Activated CD4-positive, alpha-beta T cell treated with anti-CD3 and anti-CD28 coated beads for 24 hours (primary cell): ENCODE results near the gene DENND2A.
A peak's percentile ranks its signal among the peaks of the same experiment; 100 is the strongest.
"Not testable (repeated sequence)": the region's sequence is repeated elsewhere in the genome, so short reads cannot be mapped to it uniquely, and the experiment has no call there.

Experiments used
- DNase-seq, 2 donors: peaks; one replicate each; pipeline ENCODE4 v3.0.0-alpha.2; 2020; ENCODE audit warnings: low read depth in 2 of 2

Gene DENND2A

DNA sequence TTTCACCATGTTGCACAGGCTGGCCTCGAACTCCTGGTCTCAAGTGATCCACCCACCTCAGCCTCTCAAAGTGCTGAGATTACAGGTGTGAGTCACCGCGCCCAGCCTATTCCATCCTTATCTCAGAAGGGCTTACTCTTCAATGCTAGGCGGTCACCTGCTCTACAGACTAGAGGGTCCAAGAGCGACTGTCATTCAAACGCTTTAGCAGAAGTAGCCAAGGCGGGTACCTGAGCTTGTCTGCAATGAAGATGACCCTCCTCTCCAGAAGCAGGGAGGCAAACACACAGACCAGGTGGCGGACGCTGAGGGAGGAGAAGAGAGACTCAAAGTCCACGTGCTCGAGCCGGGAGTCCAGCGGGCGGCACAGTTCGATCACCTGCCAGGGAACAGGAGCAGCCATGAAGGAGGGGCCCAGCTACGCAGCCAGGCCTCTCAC lies 96.2 kb downstream of the DENND2A start:
- no peak for DNase-seq

- no peak for DNase-seq
Observed at GRCh38 chr7:140542228-140542603, 98.4 kb downstream of the DENND2A start.

DNA sequence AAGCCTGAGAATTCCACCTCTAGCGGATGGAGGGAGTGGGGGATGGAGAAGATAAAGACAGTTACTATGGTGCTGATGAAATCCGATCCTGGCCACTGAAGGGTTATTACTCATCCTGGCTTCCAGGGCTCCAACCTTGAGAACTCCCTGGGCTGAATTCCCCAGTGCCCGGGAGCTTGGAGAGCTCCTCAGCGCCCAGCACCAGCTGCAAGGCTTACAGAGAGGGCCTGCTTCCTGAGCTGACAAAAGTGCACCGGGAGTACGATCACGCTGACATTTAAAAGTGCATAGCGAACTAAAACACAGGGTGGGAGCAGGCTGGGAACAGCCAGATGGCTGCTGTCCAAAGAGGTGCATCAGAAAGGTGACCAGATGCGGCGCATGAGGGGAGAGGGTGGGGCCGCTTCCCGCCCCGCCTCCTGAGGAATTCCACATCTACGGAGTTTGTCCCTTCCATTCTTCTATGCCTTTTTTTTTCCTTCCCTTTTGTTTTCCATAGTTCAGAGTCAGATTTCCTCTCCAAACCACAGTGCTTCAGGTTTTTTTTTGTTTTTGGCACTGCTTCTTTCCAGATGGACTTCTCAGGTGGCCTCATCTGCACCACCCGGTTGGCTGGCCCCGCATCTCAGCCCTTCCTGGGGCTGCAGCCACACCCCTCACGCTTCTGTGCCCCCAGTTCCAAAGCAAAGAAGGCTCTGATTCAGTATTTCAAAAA lies 98.9 kb downstream of the DENND2A start:
- DNase-seq, result no peak

DNA sequence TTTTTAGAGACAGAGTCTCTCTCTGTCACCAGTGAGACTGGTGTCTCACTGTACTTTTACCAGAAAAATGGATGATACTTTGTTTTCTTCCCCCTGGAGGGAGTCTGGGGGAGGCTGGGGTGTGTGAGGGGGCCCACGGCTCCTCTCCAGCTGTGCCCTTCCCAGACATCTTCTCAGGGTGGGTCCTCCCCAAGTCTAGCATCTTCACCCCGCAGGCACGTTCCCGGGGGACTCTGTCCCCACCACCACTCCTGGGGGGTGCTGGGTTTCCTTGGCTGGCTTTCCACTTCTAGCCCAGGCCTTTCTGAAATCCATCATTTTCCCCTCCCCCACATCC lies 99.5 kb downstream of the DENND2A start:
- DNase-seq, result no peak

DNA sequence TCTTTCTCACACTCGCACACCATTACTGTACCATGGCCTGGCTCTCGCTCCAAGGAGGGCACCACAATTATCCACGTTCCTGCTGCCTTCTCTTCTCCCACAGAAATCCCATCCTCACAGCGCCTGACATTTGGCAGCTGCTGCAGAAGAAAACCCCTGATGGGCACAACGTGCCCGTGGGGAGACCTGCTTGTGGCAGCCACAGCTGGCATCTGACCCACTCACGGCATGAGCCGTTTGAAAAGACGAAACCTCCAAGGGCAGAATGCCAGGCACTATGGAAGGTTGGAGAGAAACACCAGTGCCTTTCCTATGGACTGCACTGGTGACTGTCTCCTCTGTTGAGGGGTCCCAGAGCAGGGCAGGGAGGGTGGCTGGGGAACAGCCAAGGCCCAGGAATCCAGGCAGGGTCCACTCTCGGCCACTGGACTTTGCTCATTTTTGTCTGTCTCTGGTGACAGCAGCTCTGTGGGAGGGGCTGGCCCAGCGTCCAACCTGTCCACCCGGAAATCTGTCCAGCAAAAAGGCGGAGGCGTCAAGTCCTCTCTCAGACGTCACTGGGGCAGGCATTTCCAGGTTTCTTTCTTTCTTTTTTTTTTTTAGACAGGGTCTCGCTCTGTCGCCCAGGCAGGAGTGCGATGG lies 100.4 kb downstream of the DENND2A start:
- no peak for DNase-seq

DNA sequence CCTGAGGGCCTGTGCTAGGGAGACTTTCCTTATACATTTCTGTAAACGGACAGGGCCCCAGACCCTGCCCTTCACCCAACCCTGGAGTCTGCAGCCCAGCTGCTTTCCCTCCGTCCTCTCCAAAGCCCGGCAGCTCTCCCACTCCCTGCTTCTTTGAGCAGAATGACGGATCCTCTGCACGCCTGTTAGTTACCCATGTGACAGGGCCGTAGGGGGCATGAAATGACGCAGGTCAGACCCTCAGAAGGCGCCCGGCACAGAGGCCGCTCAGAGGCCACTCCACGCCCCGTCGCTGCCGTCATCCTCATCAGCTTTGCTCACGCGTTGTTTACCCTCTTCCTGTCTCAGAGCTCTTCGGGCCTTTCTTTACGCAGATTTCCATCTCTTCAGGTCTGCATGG lies 101.2 kb downstream of the DENND2A start:
- no peak for DNase-seq

- no peak for DNase-seq
Observed at GRCh38 chr7:140537750-140538482, 102.7 kb downstream of the DENND2A start.

- DNase-seq, result no peak
Observed at GRCh38 chr7:140534743-140535142, 105.9 kb downstream of the DENND2A start.

DNA sequence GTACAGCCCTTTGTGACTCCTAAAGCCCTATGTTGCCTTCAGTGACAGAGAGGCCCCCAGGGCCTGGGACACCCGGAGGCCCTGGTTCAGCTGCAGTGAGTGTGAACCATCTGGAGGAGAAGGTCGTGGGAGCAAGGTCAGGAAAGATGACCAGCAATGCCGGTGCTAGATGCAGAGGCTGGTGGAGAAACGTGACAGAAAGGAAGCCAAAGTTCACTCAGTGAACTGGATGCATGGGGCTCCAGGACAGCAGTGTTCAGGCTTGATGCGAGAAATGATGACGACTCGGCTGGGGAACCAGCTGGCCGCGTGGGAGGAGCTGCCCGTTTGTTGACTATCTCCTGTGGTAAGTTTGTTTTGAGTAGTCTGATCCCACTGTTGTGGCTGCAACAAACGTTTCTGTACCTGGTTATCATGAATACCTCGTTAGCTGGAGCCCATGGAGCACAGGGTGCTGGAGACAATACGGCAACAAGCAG lies 107.2 kb downstream of the DENND2A start:
- no peak for DNase-seq

- not testable (repeated sequence) for DNase-seq
Observed at GRCh38 chr7:140529428-140529827, 111.2 kb downstream of the DENND2A start.

- DNase-seq, result no peak
Observed at GRCh38 chr7:140526787-140527664, 113.6 kb downstream of the DENND2A start.

DNA sequence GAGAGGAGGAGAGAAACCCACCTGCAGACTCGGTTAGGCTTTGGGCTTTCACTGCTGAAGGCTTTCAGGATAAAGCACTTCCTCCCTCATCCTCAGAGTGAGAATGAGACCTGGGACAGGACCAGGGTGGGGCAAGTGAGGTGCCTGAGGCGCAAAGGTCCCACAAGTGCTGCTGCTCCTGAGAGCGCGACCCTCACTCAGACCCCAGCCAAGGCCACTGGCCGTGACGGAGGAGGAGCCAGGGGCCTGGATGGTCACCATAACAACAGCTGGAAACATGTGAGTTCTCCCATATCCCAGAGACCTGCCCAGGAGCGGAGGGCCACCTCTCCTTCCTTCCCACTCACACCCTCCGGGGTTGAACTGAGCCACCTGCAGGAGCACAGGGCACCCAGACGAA lies 114.4 kb downstream of the DENND2A start:
- no peak for DNase-seq

- DNase-seq, result peak in 1 of 2 donors; percentile 2
Observed at GRCh38 chr7:140525743-140526142, 114.9 kb downstream of the DENND2A start.

- DNase-seq, result no peak
Observed at GRCh38 chr7:140521421-140521820, 119.2 kb downstream of the DENND2A start.

GRCh38 chr7:140519007-140519399 lies 121.6 kb downstream of the DENND2A start:
- no peak for DNase-seq

DNA sequence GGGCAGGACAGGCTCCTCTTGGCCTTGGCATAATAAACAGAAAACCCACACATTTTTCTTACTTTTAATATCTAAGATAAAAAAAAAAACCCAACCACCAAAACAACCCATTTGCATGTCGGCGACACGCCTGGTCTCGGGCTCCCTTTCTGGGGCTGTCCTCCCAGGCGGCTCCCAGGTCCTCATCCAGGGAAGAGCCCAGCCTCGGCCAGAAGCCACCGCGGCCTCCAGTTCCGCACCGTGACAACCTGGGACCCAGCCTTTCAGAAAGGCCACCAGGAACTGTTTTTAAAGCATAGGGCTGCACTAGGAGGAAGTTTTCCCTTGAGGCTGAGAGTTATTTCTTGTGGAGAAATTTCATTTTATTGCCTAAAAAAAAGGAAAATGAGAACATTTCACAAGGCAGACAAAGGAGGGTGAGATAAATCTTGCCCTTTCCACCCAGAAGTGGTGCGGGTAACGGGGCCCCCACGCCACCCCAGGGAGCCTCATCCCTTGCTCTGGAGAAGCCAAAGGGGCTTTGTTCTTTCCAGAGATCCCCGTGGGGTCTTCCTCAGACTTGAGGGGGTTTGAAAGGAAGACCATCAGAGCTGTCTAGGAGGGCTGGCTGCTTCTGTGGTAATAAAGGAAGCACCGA lies 122.1 kb downstream of the DENND2A start:
- no peak for DNase-seq

GRCh38 chr7:140517546-140518369 lies 122.9 kb downstream of the DENND2A start:
- DNase-seq, result peak; percentile 48 to 77

- DNase-seq, result no peak
Observed at GRCh38 chr7:140512317-140513000, 128.2 kb downstream of the DENND2A start.

DNA sequence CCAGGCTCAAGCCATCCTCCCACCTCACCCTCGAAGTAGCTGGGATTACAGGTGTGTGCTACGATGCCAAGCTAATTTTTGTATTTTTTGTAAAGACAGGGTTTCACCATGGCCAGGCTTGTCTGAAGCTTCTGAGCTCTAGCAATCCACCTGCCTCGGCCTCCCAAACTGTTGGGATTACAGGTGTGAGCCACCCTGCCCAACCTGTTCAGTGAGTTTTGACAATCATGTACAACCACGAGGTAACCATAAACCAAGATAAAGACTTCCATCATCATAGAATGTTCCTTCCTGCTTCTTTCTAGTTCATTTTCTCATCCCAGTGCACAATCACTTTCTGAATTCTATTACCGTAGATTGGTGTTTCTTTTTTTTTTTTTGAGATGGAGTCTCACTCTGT lies 130.8 kb downstream of the DENND2A start:
- DNase-seq, result no peak

GRCh38 chr7:140507556-140507955 lies 133.1 kb downstream of the DENND2A start:
- DNase-seq, result not testable (repeated sequence)
